Posterior vena cava (tissue), 2 donors: ENCODE results near the gene CNTN1. TPM values are rescaled to one million over a fixed set of nuclear protein-coding genes. Genes with fewer than 3 reads are reported as not detected.
"Not testable (repeated sequence)": the region's sequence is repeated elsewhere in the genome, so short reads cannot be mapped to it uniquely, and the experiment has no call there.

ENCODE experiments used
- DNase-seq: peaks from one replicate; pipeline ENCODE4 v3.0.0-alpha.2; 2020; ENCODE audit warnings: low spot score
- intact Hi-C, 2 donors: fragments of 100-400 bp; cut with DNase I; formaldehyde crosslinking; loops; one replicate each; pipeline versions ENCODE4 v1.14.1 to v1.14.2; 2022 to 2023
- total RNA-seq, 2 donors: library from RNA; stranded (reverse); fragmentation: NEBNext Ultra II Directional; extraction: Animal tissue kit (Norgen Biotek cat#: 25700); gene quantifications; one replicate each; pipeline ENCODE4 v1.2.1, GENCODE V29; 2021
- donor health status: DM: yes; HTN: yes; CAD: no.
- donor health status: DM: yes; HTN: yes; CAD: no.

Gene CNTN1
- total RNA-seq, 2 donors from 2014 or later: 20.4 to 37.3 TPM

DNA sequence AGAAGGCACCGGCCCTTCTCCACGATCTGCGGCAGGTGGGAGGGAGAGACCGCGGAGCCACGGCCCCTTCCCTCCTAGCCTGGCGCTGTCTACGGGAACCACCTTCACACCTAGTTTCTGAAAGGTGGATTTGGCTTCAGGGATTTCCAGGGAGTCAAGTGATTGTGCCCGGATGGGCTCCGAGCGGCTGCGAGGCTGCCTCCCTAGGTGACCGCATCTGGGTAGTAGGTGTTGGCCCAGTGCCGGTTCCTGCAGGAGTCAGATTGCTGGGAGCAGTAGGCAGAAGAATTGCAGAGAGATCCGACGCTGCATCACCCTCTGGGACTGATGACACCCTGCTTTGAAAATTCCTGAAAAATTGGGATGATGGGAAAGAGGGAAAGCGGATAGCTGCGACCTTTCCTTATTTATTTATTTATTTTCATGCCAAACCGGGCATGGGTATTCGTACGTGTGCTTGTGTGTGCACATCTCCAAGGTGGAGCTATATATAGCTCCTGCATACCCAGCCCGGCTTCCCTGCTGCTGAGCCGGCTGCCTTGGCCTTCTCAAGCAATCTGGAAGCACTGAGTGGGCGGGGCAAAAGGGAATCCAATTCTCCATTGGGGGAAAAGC, 1.1 kb downstream of the CNTN1 start:
- DNase-seq: no peak
- intact Hi-C loops: no loop called here

DNA sequence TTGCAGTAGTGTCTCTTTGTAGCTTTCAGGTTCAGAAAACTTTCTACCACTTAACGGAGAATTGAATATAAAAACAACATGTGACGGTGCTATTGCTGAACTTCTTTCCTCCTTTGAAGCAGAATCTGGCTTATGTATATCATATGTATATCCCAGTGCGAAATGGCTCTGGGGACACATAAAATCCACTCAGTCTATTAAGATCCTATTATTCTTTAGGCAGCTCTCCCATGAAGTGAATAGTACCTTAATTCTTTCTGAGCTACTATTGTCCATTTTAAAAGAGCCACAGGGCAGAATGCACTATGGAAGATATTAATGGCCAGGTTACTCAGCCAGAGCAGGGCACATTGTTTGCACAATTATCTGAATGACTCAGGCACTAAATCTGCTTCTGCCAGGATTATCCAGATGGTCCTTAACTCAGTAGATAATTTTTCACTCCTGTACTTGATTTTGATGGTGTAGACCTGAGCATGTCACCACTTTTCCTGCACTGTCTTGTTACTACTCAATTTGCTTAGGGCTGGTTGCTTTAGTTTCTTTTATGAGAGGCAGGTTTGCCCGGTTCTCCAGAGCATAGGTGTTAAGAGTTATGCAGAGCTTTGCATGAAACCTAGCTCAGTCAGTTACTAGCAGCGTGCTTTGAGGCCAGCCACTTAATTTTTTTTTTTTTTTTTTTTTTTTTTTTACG, 5.5 kb downstream of the CNTN1 start:
- intact Hi-C loops: no loop called here
- no peak for DNase-seq

DNA sequence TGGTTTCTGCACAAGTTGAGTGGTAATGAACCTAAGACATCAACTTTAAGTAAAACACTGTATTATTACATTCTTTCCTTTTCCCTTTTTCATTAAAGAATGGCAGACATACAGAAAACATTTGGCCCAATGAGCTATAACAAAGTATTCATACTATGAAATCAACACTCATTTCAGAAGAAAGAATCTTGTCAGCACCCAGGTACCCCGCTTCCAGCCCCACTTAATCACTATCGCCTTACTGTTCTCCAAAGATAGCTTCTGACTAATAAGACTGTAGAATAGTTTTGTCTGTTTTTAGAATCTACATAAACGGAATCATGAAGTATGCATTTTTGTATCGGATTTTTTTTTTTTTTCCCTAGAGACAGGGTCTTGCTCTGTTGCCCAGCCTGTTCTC, 9.5 kb downstream of the CNTN1 start:
- no peak for DNase-seq
- intact Hi-C loops: no loop called here

DNA sequence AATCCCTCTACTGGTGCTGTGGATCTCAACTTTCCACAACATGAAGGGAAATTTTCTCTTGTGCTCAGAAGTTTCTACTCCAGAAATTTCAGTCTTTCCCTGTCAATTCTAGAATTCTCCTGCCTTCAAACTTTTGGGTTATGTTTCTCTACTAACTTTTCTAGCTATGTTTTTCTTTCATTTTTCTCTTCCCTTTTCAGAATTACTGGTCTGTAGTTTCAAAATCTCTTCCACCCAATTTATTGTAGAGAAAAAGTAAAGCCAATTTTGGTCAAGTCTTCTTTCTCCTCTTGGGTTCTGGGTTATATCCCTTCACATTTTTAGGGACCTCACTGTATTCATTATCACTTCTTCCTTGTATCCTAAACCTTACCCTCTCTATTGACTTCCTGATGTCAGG, 18.9 kb downstream of the CNTN1 start:
- no peak for DNase-seq
- intact Hi-C loops: no loop called here

DNA sequence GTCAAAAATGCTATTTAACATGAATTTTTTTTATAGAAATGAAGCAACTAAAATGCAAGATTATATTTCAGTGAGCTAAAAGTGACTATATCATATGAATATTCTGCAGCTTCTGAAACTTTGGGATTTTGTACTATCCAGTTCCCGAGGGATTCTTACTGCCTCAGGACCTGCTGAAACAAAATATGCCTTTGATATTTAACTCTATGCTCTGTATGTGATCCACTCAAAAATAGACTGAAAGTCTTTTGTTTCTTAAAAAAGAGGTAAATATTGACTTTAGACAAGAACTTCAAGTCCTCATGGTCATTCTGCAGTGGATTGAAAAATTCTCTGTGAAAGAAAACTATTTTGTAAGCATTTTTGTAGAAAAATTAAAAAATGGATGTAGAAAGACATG, 22.4 kb downstream of the CNTN1 start:
- DNase-seq: no peak

DNA sequence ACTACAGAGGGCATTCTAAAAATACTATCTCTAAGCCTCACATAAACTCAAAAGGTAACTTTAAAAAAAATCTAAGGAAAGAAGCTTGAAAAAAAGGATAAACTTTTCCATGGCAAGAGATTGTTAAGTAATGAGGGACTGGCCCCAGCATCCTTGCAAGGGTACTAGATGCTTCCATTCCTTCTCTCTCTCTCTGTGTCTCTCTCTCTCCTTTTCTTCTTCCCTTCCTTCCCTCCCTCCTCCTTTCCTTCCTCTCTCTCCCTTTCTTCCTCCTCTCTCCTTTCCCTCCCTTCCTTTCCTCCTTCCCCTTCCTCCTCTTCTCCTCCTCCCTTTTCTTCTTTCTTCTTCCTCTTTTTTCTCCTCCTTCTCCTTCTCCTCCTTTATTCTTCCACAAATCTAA, 23.8 kb downstream of the CNTN1 start:
- no peak for DNase-seq
- intact Hi-C loops: no loop called here

More for the DNA sequence above, 22.4 kb downstream of the CNTN1 start:
- intact Hi-C loops: no loop called here

DNA sequence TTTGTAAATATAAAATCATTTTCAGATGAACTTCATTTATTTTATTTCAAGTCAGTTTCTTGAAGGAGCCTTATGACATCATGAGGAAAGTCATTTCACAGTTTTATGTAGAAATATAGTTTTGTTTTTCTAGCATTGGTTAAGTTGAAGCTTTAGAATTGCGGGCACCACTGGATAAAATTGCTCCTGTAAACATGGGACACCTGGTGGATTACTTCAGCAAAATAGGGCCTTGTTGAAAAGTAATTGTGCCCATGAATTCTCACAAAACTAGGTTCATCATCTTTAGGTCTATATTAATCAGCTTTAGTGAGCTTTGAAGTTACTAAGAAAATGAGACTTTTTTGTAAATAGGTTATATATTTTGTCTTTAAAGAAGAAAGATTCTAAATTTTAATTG, 25.3 kb downstream of the CNTN1 start:
- no peak for DNase-seq
- intact Hi-C loops: no loop called here

DNA sequence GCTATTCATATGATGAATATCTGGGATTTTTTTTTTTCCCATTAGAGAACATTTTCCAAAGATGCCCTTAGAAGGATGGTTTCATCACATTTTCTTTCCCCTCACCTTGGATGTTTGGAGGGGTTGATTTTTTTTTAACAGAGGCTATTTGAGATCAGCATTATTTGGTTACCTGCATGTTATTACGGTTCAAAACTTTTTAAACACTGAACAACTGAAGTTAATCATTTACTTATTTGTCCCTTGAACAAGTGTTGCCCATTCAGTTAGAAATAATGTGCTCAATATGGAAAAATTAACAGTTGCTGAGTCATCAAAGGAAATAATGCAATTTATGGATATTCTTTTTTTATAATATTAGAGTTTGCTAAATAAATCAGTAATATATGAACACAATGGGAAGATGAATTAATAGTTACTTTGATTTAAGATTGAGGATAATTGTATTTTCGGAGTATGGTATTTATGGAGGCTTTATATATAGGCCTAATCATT, 26.7 kb downstream of the CNTN1 start:
- no peak for DNase-seq
- intact Hi-C loops: no loop called here

DNA sequence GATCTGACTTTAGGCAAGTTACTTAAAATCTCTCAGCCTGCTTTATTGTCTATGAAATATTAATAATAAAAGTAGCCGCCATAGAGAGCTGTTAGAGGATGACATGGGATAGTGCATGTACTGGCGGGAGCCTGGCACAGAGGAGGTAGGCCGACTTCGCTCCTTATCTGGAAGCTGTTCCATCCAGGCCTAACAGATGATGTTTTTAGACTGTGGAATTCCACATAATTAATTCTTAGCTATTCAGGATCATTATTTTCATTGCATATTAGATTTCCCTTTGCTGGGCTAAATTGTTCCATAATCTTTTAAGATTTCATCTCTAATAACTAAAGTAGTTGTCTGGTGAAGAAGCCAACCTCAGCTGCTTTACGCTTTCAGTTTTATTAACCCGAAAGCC, 30.8 kb downstream of the CNTN1 start:
- intact Hi-C loops: no loop called here

DNA sequence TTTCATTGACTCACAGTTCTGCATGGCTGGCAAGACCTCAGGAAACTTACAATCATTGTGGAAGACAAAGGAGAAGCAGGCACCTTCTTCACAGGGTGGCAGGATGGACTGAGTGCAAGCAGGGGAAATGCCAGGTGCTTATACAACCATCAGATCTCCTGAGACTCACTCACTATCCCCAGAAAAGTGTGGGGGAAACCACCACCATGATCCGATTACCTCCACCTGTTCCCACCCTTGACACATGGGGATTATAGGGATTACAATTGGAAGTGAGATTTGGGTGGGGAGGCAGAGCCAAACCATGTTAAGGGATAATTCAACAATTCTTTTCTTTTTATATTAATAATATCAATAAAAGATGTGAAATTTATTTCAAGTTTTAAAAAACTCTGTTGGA, 34.1 kb downstream of the CNTN1 start:
- intact Hi-C loops: no loop called here
- DNase-seq: no peak

More for the DNA sequence above, 30.8 kb downstream of the CNTN1 start:
- DNase-seq: no peak

DNA sequence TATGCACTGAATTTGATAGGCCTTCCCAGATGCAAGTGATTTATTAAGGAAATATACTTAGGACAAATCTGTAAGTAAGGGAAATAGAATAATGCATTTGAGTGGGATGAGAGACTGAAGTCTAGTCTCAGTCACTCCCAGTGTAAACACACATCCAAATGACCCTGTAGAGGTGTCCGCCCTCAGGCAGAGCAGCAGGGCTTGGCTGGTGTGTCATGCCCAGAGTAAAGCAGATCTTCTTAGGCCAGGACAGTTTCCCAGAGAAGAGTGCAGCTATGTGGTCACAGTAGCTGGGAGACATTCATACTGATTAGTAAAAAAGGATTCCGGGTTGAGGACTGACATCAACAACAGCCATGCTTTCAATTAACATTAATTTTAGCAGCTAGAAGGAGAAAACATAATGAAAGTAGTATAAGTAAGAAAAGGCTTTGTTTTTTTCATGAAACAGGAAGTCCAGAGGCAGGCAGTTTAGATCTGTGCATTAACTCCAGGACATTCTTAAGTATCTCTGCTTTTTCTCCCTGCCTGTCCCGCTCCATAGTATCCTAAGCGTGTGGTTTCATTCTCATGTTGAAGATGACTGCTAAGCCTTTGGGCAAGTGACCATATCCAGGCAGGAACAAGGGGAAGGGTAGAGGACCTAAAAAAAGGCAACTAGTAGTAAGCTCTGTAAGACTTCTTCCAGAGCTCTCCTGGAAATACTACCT, 35.7 kb downstream of the CNTN1 start:
- DNase-seq: no peak
- intact Hi-C loops: no loop called here

DNA sequence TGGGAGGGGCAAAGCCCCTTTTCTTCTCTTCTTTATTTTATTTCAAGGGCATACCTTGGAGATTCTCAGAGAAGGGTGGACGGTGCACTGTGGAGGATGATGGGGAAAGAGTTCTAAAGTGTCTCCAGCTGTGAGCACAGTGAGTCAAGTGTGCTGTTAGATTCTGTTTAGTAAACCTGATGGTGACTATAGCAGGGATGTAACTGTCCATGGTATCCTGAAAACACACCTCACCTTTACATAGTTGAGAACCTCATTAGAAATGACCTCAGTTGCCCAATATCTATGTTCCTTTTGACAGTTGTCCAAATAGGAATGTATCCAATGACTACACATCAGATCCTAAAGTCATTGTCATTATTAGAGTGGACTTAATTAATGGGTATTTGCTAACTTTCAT, 38.0 kb downstream of the CNTN1 start:
- intact Hi-C loops: no loop called here
- DNase-seq: no peak

DNA sequence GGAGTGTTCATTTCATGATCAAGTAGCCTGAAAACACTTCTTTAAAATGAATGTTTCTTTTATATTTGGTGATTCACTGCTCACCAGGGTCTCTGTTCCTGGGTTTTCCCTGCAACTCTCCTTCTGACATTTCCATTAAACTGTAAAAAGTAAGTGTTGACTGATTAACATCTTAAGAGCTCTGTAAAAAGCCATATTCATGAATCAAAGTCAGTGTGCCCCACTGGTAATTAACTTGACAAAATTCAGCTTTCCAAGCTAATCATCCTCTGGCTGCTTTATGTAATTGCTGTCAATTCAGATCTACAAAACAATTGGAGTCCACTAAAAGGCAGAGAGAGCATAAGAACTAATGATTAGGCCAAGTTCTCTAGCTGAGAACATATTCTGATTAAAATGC, 41.6 kb downstream of the CNTN1 start:
- intact Hi-C loops: no loop called here

DNA sequence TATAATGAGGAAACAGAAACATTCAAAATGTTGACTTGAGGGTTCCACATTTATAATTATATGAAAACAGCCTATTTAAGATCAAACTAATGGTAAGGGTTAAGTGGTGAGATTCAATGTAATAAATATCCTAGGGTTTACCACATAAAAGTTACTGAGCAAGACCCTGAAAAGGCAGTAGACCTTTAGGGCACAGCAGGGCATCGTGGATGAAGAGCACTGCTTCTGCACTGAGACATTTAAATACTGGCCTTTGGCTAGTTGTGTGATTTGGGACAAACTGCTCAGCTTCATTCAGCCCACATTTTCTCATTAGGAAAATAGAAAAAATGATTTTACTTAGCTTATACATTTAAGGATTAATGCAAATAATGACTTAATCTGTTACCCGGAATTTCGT, 42.0 kb downstream of the CNTN1 start:
- DNase-seq: no peak
- intact Hi-C loops: no loop called here

More for the DNA sequence above, 41.6 kb downstream of the CNTN1 start:
- no peak for DNase-seq

DNA sequence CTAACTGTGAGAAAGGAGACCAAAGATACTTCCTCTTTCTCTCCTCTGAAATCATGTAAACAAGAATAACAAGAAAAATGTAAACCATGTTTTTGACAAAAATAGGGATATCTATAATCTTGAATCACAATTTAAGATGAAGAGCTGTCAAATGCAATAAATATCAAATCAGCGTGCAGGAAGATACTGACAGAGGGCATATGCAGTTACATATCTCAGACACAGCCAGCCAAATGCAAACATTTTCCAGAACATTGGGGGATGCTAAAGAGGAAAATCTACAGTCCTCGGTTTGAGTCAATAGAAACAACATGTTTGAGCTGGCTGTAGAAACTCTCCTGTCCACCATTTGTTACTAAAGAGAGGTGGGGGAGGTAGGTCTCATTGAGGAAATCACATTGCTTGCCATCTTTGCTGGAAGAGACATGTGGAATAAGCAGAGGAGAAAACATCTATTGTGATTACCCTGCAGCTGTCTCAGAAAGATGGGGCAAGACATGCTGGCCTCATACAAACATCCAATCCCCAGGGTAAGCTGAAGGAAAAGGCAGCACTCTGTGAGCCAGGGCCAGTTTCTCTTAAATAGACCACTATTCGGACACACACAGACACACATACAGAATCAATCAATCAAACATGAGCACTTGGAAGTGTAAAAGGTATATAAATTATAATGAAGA, 43.5 kb downstream of the CNTN1 start:
- intact Hi-C loops: no loop called here
- no peak for DNase-seq

DNA sequence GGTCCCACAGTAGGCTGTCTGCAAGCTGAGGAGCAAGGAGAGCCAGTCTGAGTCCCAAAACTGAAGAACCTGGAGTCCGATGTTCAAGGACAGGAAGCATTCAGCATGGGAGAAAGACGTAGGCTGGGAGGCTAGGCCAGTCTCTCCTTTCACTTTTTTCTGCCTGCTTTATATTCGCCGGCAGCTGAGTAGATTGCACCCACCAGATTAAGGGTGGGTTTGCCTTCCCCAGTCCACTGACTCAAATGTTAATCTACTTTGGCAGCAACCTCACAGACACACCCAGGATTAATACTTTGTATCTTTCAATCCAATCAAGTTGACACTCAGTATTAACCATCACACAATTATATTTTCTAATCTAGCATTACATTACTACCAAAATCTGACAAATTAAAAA, 45.2 kb downstream of the CNTN1 start:
- DNase-seq, intact Hi-C loops: not testable (repeated sequence)

DNA sequence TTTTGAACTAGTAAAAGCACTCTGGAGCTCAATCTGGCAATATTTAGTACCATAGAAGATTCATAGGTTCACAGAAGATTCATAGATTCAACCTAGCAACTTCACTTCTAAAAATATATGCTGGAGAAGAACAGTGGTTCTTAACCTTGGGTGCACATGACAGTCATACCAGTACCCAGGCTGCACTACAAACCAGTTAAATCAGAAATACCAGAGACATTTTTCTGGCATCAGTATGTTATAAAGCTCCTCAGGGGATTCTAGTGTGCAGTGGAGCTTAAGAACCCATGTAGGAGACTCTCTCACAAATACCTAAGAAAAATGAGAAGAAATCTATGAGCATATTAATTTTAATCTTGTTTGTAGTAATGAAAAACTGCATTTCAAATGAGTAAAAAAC, 46.6 kb downstream of the CNTN1 start:
- DNase-seq: no peak
- intact Hi-C loops: no loop called here

DNA sequence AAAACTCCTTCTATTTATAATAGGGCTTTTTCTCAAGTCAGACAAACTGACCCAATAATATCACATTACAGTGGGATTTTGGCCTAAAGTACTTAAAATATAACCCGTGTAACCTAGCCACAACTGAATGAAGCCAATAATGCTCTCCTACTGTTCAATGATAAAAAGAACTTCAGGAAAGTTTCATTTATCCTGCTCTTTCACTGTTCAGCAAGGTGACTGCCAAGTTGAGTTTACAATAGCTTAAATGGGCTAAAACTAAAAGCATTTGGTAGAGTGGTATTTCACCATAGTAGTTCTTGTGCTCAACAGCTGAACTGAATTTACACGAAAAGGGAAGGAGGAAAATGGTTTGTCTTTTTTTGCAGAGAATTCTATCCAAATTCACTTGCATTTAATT, 49.8 kb downstream of the CNTN1 start:
- DNase-seq: no peak
- intact Hi-C loops: no loop called here

DNA sequence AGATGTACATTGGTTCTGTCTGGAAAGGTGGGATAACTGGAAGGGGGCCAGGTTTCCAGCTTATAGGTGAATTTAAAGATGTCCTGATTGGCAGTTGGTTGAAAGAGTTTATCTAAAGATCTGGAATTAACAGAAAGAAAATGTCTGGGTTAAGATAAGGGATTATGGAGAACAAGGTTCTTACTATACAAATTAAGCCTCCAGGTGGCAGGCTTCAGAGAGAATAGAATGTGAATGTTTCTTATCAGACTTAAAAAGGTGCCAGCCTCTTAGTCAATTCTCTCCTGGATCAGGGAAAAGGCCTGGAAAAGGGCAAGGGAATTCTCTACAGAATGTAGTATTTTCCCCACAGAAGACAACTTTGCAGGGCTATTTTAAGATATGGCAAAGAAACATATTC, 53.1 kb downstream of the CNTN1 start:
- DNase-seq: no peak
- intact Hi-C loops: no loop called here

DNA sequence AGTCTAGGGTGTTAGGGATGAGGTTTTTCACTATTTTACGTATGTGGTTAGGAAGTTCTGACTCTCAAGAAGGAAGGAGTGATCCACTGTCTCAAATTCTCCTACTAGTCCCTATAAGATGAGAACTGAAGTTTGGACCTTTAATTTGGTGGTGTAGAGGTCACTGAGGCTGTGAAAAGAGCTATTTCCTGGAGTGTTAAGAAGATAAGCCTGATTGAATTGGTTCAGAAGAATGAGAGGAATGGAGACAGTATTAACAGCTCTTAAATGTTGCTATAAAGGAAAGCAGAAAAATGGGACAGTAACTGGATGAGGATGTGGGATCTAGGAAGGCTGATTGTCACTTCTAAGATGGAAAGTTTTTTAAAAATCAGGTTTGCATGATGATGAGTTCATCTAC, 57.6 kb downstream of the CNTN1 start:
- intact Hi-C loops: no loop called here
- DNase-seq: no peak
